ENCODE results near the gene ABLIM3.

Gene ABLIM3

GRCh38 chr5:149304195-149305078 lies 163.1 kb downstream of the ABLIM3 start:
- DNase-seq (ENCODE audit: low read depth in 2 of 2): no peak

GRCh38 chr5:149309354-149309753 lies 168.1 kb downstream of the ABLIM3 start:
- no peak for DNase-seq (ENCODE audit: low read depth in 2 of 2)

All from stimulated activated CD4-positive, alpha-beta T cell treated with anti-CD3 and anti-CD28 coated beads, Interleukin-15, amount 100 ng/mL, for 48 hours (primary cell).